Measurements from ENCODE around the gene FRMD4B.

DNA sequence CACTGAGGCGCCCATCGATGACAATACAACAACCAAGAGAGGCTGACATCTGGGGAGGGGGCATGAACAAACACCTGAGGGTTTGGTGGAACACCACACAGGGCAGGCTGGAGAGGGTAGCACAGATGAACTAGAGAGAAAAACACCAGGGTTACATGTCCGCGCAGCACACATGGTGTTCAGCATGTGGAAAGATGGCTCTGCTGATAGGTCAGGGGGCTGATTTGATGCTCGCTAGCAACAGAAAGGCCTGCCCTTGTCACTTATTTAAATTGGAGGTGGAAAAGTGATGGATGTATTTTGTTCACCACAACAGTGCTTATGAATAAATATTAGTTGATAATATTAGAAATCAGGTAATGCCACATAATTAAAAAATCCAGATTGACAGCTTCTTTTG, 67.5 kb downstream of the FRMD4B start:
- TF ChIP-seq, protein P1, sequence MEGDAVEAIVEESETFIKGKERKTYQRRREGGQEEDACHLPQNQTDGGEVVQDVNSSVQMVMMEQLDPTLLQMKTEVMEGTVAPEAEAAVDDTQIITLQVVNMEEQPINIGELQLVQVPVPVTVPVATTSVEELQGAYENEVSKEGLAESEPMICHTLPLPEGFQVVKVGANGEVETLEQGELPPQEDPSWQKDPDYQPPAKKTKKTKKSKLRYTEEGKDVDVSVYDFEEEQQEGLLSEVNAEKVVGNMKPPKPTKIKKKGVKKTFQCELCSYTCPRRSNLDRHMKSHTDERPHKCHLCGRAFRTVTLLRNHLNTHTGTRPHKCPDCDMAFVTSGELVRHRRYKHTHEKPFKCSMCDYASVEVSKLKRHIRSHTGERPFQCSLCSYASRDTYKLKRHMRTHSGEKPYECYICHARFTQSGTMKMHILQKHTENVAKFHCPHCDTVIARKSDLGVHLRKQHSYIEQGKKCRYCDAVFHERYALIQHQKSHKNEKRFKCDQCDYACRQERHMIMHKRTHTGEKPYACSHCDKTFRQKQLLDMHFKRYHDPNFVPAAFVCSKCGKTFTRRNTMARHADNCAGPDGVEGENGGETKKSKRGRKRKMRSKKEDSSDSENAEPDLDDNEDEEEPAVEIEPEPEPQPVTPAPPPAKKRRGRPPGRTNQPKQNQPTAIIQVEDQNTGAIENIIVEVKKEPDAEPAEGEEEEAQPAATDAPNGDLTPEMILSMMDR (IDR thresholded peaks at IDR 0.05), result no peak
- TF ChIP-seq POLR2A (IDR thresholded peaks at IDR 0.05), result no peak

Measured in lower leg skin (tissue), 3 donors.